B cell (primary cell): Measurements from ENCODE around the gene MARCHF7.

Experiments
- CTCF ChIP-seq: fragments of 200-600 bp; IDR thresholded peaks from one replicate; pipeline ENCODE4 v1.8.0; 2022; ENCODE audit warnings: antibody characterized with exemption, mild to moderate bottlenecking
- EZH2 ChIP-seq: IDR thresholded peaks from 2 replicates; pipeline ENCODE4 v1.6.1; 2012; ENCODE audit warnings: borderline replicate concordance, low read depth, mild to moderate bottlenecking, moderate library complexity, low read length; ENCODE audit not compliant: insufficient read depth, poor library complexity, severe bottlenecking

- TF ChIP-seq CTCF (no peak), EZH2 (no peak)
These were observed 23.7 kb downstream of the MARCHF7 start for GRCh38 chr2:159736048-159736447.
